Ascending aorta (tissue), 2 donors: ENCODE results near the gene HS1BP3. TPM values are rescaled to one million over a fixed set of nuclear protein-coding genes. Genes with fewer than 3 reads are reported as not detected.

Experiments used
- DNase-seq, 2 donors: peaks; one replicate each; pipeline ENCODE4 v3.0.0-alpha.2; 2019; ENCODE audit warnings: low spot score in 2 of 2
- H3K27ac ChIP-seq, 2 donors: fragments of 200-600 bp; sonication (generic); one replicate each; pipeline ENCODE4 v1.5.1; 2016 to 2017; ENCODE audit warnings: mild to moderate bottlenecking in 1 of 2
- H3K27me3 ChIP-seq: fragments of 200-600 bp; sonication (generic); one replicate; pipeline ENCODE4 v1.5.1; 2017
- H3K36me3 ChIP-seq, 2 donors: fragments of 200-600 bp; sonication (generic); one replicate each; pipeline ENCODE4 v1.5.1; 2016
- H3K4me1 ChIP-seq, 2 donors: fragments of 200-600 bp; sonication (generic); one replicate each; pipeline ENCODE4 v1.5.1; 2016 to 2017; ENCODE audit warnings: mild to moderate bottlenecking in 1 of 2
- H3K4me3 ChIP-seq, 2 donors: fragments of 200-600 bp; sonication (generic); one replicate each; pipeline ENCODE4 v1.5.1; 2016 to 2017; ENCODE audit warnings: mild to moderate bottlenecking in 1 of 2
- H3K9me3 ChIP-seq, 2 donors: fragments of 200-600 bp; sonication (generic); one replicate each; pipeline ENCODE4 v1.5.1; 2016
- intact Hi-C: fragments of 100-400 bp; cut with DNase I; formaldehyde crosslinking; loops from one replicate; pipeline ENCODE4 v1.15.1; 2023
- total RNA-seq: library from RNA; depleted of rRNA; stranded (reverse); fragments of >200 nt; gene quantifications from one replicate; pipeline ENCODE4 v1.1.0, GENCODE V29; 2016
- TF ChIP-seq, protein P1 (sequence below), 3 experiments: fragments of 200-600 bp in 2 of 3; fragments of 450-650 bp in 1 of 3; sonication (generic) in 2 of 3; IDR thresholded peaks; one replicate each; pipeline ENCODE4 v1.5.1; 2016 to 2019; ENCODE audit warnings: antibody characterized with exemption in 3 of 3, mild to moderate bottlenecking in 1 of 3, moderate library complexity in 1 of 3

Gene HS1BP3
- total RNA-seq, 1 donor from 2014 or later = 40.0 TPM

DNA sequence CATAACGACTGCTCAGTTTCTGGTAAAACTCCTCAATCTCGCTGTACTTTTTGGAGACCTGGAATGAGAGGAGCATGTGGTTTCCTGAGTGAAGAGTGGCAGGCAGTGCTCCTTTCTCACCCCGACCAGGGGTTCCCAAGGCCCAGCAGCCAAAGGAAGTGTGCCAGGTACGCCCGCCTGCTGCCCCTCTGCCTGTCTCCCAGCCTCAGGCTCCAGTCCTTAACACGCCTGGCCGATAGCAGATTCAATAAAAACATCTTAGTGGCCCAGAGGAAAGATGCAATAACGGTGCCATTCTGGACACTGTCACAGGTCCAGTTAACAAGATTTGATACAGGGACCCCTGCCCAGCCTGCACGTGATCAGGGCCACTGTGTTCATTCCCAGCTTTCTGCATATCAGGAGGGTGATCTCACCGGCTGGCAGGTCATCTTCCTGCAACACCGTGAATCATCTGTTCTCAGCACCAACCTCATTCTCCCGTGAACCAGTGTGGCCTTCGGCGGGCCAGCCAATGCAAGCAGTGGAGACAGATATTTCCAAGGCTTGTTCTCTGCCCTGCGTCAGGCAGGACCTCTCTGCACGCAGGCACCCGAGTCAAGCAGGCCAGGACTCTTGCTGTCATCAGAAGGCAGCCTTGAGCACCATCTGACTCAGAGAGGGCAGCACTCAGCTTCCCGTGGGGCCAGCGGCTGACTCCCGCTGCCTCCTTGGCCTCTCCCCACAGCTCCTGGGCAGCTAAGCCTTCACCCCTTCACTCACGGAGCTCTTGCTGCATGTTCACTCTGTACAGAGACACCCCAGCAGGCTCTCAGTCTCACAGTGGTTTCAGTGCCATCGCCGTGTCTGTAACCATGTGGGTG lies 9.5 kb downstream of the HS1BP3 start:
- intact Hi-C loops = loop anchor here (1.0 to 10.0 kb wide), 3 partner anchors 197 to 587 kb away; partner anchors contain the start of gene LAPTM4A
- Histone ChIP-seq H3K4me3 (peak overlapping the region in 1 of 2 donors; percentile 37), H3K27me3 (no peaks in the 10 kb centered on the region), H3K9me3 (no peaks in the 10 kb centered on the region), H3K36me3 (peaks cover 32 to 48% of the 10 kb centered on the region in 2 donors), H3K27ac (peak overlapping the region; percentile 95 to 99), H3K4me1 (peaks cover 22 to 52% of the 10 kb centered on the region in 2 donors)
- TF ChIP-seq, protein P1, sequence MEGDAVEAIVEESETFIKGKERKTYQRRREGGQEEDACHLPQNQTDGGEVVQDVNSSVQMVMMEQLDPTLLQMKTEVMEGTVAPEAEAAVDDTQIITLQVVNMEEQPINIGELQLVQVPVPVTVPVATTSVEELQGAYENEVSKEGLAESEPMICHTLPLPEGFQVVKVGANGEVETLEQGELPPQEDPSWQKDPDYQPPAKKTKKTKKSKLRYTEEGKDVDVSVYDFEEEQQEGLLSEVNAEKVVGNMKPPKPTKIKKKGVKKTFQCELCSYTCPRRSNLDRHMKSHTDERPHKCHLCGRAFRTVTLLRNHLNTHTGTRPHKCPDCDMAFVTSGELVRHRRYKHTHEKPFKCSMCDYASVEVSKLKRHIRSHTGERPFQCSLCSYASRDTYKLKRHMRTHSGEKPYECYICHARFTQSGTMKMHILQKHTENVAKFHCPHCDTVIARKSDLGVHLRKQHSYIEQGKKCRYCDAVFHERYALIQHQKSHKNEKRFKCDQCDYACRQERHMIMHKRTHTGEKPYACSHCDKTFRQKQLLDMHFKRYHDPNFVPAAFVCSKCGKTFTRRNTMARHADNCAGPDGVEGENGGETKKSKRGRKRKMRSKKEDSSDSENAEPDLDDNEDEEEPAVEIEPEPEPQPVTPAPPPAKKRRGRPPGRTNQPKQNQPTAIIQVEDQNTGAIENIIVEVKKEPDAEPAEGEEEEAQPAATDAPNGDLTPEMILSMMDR (IDR thresholded peaks at IDR 0.05) = no peak
- peak; percentile 94 to 98 for DNase-seq

DNA sequence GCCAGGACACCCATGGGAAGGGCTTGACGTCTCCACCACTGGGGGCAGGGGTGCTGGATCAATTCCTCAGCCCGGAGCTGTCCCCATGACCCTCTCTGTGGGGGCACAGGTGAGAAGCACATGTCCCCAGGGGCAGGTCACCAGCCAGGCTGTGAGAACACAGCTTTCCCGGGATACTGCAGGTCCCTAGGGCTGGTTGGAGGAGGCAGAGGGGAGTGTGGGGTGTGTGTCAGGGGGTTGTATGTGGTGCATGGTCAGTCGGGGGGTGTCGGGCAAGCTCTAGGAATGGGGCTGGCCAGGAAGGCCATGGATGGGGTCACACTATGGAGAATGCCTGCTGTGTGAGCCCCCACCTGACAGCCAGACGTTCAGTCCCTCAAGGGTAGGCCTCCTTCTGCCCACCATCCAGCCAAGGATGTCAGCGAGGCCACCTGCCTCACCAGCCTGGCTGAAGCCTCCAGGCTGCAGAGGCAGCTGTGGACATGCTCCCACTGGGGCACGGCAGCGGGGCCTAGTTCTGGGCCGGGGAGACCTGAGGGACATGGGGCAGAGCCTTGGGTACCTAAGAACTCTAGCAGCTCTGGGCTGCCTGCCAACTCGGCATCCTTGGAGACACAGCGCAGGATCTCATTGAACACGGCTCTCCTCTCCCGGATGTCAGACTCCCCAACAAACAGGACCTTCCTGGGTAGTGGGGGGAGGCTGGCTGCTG lies 10.3 kb downstream of the HS1BP3 start:
- H3K27me3 ChIP-seq = no peaks in the 10 kb centered on the region
- TF ChIP-seq, protein P1 (IDR thresholded peaks at IDR 0.05) = no peak
- peaks cover 28 to 40% of the 10 kb centered on the region in 2 donors for H3K36me3 ChIP-seq
- no peaks in the 10 kb centered on the region for H3K9me3 ChIP-seq
- no peak overlapping the region for H3K4me3 ChIP-seq
- peaks cover 26 to 59% of the 10 kb centered on the region in 2 donors for H3K4me1 ChIP-seq
- DNase-seq = peak in 1 of 2 donors; percentile 83
- H3K27ac ChIP-seq = peak overlapping the region; percentile 95 to 99
- intact Hi-C loops = loop anchor here (1.0 to 10.0 kb wide), 3 partner anchors 196 to 586 kb away; partner anchors contain the start of gene LAPTM4A

DNA sequence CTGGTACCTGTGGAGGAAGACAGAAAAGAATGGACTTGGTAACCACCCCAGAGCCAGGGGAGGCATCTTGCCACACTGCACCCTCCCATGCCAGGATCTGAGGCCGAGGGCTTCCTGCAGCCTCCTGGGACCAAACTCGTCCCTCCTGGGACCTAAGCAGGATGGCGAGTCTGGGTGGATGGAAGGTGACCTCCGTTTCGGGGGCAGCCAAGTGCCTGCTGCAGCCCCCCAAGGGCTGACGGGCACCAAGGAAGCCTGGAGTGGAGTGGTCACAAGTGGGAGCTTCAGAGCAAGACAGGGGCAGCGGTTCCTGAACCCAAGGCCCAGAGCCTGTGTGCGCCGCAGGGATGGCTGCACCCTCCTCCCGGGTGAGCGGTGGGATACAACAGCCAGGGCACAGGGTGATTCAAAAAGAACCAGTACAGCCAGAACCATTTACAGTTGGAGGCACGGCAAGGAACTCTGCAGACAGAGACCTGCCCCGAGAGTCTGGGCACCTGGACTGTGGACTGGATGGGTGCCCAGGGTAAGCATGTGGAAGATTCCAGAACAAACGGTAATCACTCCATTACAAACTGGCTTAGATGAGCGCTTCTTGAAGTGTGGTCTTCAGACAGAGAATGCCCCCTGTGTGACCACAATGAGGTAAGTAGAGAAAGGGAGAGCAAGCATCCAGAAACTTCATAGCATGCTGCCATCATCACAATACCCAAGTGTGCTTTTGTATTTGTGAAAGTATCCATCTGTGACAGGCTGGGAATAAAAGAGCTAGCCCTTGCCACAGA lies 12.1 kb downstream of the HS1BP3 start:
- no peak overlapping the region for H3K4me3 ChIP-seq
- peaks cover 39 to 76% of the 10 kb centered on the region in 2 donors for H3K4me1 ChIP-seq
- DNase-seq = no peak
- H3K36me3 ChIP-seq = peaks cover 13 to 24% of the 10 kb centered on the region in 2 donors
- peak overlapping the region; percentile 95 to 99 for H3K27ac ChIP-seq
- TF ChIP-seq, protein P1 (IDR thresholded peaks at IDR 0.05) = no peak
- no peaks in the 10 kb centered on the region for H3K9me3 ChIP-seq
- H3K27me3 ChIP-seq = no peaks in the 10 kb centered on the region
- intact Hi-C loops = no loop called here

DNA sequence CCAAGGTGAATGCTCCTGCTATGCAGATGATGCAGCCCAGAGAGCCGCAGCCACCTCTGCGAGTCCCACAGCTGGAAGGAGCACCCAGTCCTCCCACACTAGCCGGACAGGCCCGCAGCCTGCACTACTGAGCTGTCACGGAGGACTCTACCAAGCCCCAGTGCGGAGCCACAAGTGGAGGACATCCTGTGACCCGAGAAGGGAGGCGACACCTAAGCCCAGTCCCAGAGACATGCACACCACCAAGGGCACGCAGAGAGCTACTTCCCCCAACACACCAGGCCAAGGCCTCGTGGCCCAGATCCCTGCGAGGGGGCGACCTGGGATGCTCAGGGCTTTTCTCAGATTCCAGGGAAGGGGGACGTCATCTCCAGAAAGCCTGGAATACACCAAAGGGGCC lies 12.9 kb downstream of the HS1BP3 start:
- no peaks in the 10 kb centered on the region for H3K9me3 ChIP-seq
- no peaks in the 10 kb centered on the region for H3K27me3 ChIP-seq
- peak overlapping the region; percentile 95 to 99 for H3K27ac ChIP-seq
- DNase-seq = no peak
- TF ChIP-seq, protein P1 (IDR thresholded peaks at IDR 0.05) = no peak
- H3K4me1 ChIP-seq = peaks cover 39 to 78% of the 10 kb centered on the region in 2 donors
- peaks cover 5 to 16% of the 10 kb centered on the region in 2 donors for H3K36me3 ChIP-seq
- intact Hi-C loops = no loop called here
- H3K4me3 ChIP-seq = peak overlapping the region in 1 of 2 donors; percentile 28

DNA sequence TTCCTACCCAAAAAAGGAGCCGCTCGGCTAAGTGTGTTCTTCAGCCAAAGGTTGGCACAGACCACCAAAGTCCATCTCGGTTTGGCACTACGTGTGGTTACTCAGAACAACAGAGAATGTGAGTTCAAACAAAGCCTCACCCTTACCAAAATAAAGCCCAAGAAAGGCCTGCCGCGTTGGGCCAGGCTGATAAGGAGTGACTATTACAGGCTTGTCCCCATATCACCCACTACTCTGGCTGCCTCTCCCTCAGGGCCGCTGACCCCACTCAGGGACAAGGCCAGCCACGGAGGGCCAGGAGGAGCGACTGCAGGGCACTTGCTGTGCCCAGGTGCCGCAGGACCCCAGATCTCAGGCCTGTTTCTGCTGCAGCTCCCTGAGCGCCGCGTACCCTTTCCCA lies 13.8 kb downstream of the HS1BP3 start:
- TF ChIP-seq, protein P1 (IDR thresholded peaks at IDR 0.05) = no peak
- Histone ChIP-seq H3K36me3 (peaks cover 4 to 15% of the 10 kb centered on the region in 2 donors), H3K27me3 (no peaks in the 10 kb centered on the region), H3K9me3 (no peaks in the 10 kb centered on the region), H3K4me1 (peaks cover 35 to 73% of the 10 kb centered on the region in 2 donors), H3K4me3 (peak overlapping the region in 1 of 2 donors; percentile 28), H3K27ac (peak overlapping the region; percentile 95 to 99)
- intact Hi-C loops = no loop called here
- DNase-seq = peak; percentile 73 to 95
